Stimulated activated CD8-positive, alpha-beta memory T cell treated with anti-CD3 and anti-CD28 coated beads, Interleukin-15, amount 100 ng/mL, for 48 hours (primary cell): ENCODE measurements around the gene C6orf89.
"Not testable (repeated sequence)": the region's sequence is repeated elsewhere in the genome, so short reads cannot be mapped to it uniquely, and the experiment has no call there.

Source experiments
- DNase-seq, 2 donors: peaks; one replicate each; pipeline ENCODE4 v3.0.0-alpha.2; 2020; ENCODE audit warnings: low read depth in 2 of 2

The C6orf89 gene

DNA sequence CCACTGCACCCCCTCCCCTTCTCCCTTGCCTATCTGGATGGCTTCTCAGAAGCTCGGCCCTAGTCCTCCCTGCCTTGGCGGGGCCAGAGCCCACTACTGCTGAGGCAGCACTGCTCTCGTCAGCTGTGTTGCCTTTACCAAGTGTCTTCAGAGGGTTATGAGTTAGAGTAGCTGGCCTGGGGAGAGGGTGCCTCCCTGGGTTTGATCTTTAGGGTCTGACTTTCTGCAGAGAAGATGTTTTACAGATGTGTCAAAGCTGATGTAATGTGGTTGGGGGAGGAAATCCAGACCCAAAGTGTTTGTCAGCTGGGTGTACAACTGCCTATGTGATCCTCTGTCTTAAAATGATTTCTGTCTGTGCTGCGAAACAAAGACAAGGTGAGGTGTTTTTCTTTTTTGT, 38.4 kb downstream of the C6orf89 start:
- no peak for DNase-seq

- no peak for DNase-seq
Observed at GRCh38 chr6:36924778-36925374, 39.1 kb downstream of the C6orf89 start.

- DNase-seq = no peak
Observed at GRCh38 chr6:36925809-36926208, 40.1 kb downstream of the C6orf89 start.

GRCh38 chr6:36926708-36927513, 41.2 kb downstream of the C6orf89 start:
- no peak for DNase-seq

GRCh38 chr6:36927691-36928546, 42.2 kb downstream of the C6orf89 start:
- no peak for DNase-seq

DNA sequence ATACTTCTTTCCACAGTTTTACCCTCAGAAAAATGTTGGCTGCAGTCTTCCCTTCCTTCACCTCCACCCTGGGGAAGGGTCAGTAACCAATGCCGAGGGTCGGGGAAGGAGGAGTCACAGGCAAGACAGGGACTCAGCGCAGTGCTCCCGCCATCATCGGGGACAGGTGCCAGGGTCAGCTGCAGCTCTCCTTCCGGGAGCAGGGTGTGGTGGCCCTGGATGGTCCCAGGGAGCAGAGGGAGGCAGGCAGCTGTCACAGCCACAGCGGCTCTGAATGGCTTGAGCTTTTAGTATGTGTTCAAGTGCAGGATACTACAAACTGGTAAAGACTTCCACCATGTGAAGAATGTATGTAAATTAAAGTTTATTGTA, 42.8 kb downstream of the C6orf89 start:
- no peak for DNase-seq

- no peak for DNase-seq
Observed at GRCh38 chr6:36929152-36929551, 43.4 kb downstream of the C6orf89 start.

DNA sequence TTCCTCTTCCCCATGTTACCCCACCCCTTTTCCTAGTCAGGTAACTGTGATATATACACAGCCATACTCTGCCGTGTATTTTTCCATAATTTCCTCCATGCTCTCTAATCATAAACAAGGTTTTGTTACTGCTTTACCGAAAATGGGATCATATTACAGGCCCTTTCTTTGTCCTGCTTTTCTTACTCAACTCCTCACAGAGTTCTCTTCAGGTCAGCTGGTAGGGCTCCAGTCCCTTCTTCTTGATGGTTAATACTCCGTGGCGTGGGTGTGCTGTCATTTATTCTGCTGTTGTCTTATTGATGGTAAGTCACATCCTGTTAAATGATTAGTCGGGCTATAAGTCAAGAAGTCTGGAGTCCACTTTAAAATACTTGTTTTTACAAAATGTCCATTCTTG, 43.9 kb downstream of the C6orf89 start:
- DNase-seq = no peak

GRCh38 chr6:36930483-36930882, 44.7 kb downstream of the C6orf89 start:
- DNase-seq = no peak

GRCh38 chr6:36933102-36933501, 47.4 kb downstream of the C6orf89 start:
- no peak for DNase-seq

GRCh38 chr6:36933519-36933918, 47.8 kb downstream of the C6orf89 start:
- DNase-seq = no peak

DNA sequence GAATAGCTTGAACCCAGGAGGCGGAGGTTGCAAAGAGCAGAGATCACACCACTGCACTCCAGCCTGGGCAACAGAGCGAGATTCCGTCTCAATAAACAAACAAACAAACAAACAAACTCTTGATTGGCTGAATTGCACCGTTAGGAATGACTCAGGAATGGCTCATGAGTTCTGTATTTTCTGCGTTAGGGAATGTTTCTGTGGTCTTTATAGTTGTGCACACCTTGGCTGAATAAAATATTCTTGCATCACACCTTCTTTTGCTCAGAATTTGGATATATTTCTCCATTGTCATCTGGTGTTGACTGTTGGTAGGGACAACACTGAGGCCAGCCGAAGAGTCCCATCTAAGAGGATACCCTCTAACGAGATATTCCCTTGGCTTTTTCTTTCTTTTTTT, 49.1 kb downstream of the C6orf89 start:
- DNase-seq = no peak

- DNase-seq = no peak
Observed at GRCh38 chr6:36936824-36937223, 51.1 kb downstream of the C6orf89 start.

DNA sequence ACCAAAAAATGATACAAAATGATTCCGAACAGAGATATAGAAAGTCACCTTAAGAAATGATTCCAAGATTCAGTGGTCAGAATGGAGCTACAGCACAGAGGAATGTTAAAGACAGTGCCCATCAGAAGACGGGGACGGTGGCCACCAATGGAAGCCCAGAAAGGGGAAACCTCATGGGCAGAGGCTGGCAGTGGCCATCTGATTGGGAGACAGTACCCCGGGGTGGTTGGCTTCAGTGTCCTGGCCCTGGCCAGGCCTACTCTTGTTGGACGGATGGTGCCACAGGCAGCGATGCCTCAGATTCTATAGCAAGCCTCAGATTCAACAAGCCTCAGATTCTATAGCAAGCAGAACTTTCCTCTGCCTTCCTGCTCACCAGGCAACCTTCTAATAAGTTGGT, 52.1 kb downstream of the C6orf89 start:
- DNase-seq = no peak

- no peak for DNase-seq
Observed at GRCh38 chr6:36938536-36938935, 52.8 kb downstream of the C6orf89 start.

GRCh38 chr6:36939005-36939404, 53.3 kb downstream of the C6orf89 start:
- DNase-seq = not testable (repeated sequence)

GRCh38 chr6:36940027-36940426, 54.3 kb downstream of the C6orf89 start:
- no peak for DNase-seq

GRCh38 chr6:36941561-36941960, 55.8 kb downstream of the C6orf89 start:
- not testable (repeated sequence) for DNase-seq

DNA sequence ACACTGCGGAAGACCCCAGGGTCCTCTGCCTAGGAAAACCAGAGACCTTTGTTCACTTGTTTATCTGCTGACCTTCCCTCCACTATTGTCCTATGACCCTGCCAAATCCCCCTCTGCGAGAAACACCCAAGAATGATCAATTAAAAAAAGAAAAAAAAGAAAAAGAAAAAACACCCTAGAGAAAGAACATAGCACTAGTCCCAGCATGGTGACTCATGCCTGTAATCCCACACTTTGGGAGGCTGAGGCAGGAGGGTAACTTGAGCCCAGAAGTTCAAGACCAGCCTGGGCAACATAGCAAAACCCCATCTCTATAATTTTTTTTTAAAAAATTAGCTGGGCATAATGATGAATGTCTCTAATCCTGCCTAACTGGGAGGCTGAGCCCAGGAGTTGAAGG, 56.6 kb downstream of the C6orf89 start:
- DNase-seq = not testable (repeated sequence)

DNA sequence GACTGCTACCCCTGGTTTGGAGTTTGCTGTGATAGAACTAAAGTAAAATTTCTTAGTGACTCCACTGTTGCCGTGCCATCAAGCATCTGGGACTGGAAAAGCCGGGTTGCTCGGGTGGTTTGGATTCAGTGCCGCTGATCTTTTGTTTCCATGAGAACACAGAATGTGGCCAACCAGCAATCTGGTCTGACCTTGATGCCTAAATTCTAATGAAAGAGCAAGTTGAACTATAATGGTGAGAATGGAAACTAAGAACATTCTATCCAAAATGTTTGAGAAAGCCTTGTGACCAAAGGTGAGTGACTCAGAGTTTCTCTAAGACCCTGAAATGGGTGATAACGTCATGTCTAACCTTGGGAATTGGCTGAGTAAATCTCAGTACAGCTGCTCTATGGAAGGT, 58.9 kb downstream of the C6orf89 start:
- no peak for DNase-seq

DNA sequence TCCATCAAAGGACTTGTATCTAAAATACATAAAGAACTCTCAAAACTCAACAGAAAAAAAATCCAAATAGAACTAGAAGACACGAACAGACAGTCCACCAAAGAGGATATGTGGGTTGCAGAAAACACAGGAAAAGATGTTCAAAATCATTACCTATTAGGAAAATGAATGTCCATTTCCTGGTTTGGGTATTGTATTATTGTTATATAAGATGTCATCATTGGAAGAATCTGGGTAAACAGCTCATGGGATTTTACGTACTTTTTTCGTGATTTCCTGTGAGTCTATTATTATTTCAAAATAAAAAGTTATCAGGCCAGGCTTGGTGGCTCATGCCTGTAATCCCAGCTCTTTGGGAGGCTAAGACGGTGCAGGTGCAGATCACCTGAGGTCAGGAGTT, 59.5 kb downstream of the C6orf89 start:
- DNase-seq = no peak

GRCh38 chr6:36946526-36946925, 60.8 kb downstream of the C6orf89 start:
- no peak for DNase-seq
